Stimulated activated CD4-positive, alpha-beta T cell treated with anti-CD3 and anti-CD28 coated beads, Interleukin-4, amount 100 ng/mL, for 1 hour (primary cell): ENCODE measurements around the gene UBALD1.

Experiments
- DNase-seq: peaks from one replicate; pipeline ENCODE4 v3.0.0-alpha.2; 2020

Gene UBALD1

GRCh38 chr16:4641895-4642294 lies 27.2 kb upstream of the UBALD1 start:
- no peak for DNase-seq

GRCh38 chr16:4641306-4641687 lies 26.6 kb upstream of the UBALD1 start:
- no peak for DNase-seq

- no peak for DNase-seq
Observed at GRCh38 chr16:4640572-4641305, 26.1 kb upstream of the UBALD1 start.

- DNase-seq: no peak
Observed at GRCh38 chr16:4639899-4640509, 25.3 kb upstream of the UBALD1 start.

- no peak for DNase-seq
Observed at GRCh38 chr16:4637501-4638166, 22.9 kb upstream of the UBALD1 start.

- no peak for DNase-seq
Observed at GRCh38 chr16:4636196-4636595, 21.5 kb upstream of the UBALD1 start.

- DNase-seq: no peak
Observed at GRCh38 chr16:4634768-4635167, 20.1 kb upstream of the UBALD1 start.

GRCh38 chr16:4633910-4634635 lies 19.4 kb upstream of the UBALD1 start:
- DNase-seq: no peak

- DNase-seq: no peak
Observed at GRCh38 chr16:4631444-4631843, 16.8 kb upstream of the UBALD1 start.

- DNase-seq: no peak
Observed at GRCh38 chr16:4628283-4628682, 13.6 kb upstream of the UBALD1 start.

- no peak for DNase-seq
Observed at GRCh38 chr16:4626396-4626795, 11.7 kb upstream of the UBALD1 start.

GRCh38 chr16:4625560-4626159 lies 11.0 kb upstream of the UBALD1 start:
- no peak for DNase-seq

GRCh38 chr16:4624827-4625559 lies 10.3 kb upstream of the UBALD1 start:
- peak; percentile 72 for DNase-seq

- DNase-seq: peak; percentile 88
Observed at GRCh38 chr16:4624015-4624826, 9.5 kb upstream of the UBALD1 start, which contains the start of gene MGRN1. TSS of gene MGRN1 (plus strand) at chr16:4624826. CDS start at chr16:4624961, 135 bp downstream.

GRCh38 chr16:4623593-4623992 lies 8.9 kb upstream of the UBALD1 start:
- no peak for DNase-seq

- DNase-seq: no peak
Observed at GRCh38 chr16:4618645-4619418, 4.1 kb upstream of the UBALD1 start.

GRCh38 chr16:4617880-4618279 lies 3.2 kb upstream of the UBALD1 start:
- DNase-seq: no peak

- peak; percentile 98 for DNase-seq
Observed at GRCh38 chr16:4616047-4616811, 1.5 kb upstream of the UBALD1 start.

GRCh38 chr16:4615384-4616046 lies 827 bp upstream of the UBALD1 start:
- DNase-seq: peak; percentile 11
